Stimulated activated CD8-positive, alpha-beta memory T cell treated with anti-CD3 and anti-CD28 coated beads, Interleukin-2, amount 100 ng/mL, for 1 hour (primary cell): ENCODE results near the gene ATP13A2.

ENCODE experiments used
- DNase-seq, 2 donors: peaks; one replicate each; pipeline ENCODE4 v3.0.0-alpha.2; 2020; ENCODE audit warnings: low read depth in 2 of 2

The ATP13A2 gene

GRCh38 chr1:17031436-17031835, 19.7 kb upstream of the ATP13A2 start:
- no peak for DNase-seq

DNA sequence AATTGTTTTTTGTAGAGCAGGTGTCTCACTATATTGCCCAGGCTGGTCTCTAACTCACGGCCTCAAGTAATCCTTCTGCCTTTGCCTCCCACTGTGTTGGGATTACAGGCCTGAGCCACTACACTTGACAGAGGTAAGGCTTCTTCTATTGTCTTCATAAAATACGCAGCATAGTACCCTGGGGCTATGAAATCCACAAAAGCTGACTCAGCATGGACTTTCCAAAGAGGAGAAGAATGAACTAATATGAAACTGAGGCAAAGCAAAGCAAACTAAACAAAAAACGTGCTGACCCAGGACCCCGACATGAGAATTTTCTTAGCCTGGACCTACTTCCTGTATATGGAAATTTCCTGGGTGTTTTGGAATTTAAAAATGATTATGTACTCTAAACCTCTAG, 18.5 kb upstream of the ATP13A2 start:
- no peak for DNase-seq

GRCh38 chr1:17028662-17029188, 17.0 kb upstream of the ATP13A2 start:
- no peak for DNase-seq

DNA sequence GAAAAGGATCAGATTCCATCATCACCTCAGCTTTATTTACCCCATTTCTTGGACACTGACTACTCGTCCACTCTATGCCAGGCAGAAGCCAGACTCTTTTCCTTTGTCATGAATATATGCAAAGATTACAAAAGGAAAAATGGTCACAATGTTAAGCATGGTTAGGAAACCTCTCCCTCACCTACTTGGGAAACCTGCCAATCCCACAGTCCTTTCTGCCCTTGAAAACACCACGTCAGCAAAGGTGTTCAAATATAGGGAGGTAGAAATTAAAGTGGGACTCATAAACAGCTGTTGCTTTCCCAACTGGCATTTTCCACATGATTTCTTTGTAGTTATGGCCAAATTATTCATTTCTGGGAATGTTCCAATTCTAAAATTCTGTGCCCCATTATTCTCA, 16.2 kb upstream of the ATP13A2 start:
- DNase-seq: no peak

- DNase-seq: no peak
Observed at GRCh38 chr1:17027403-17027802, 15.7 kb upstream of the ATP13A2 start.

GRCh38 chr1:17024721-17025120, 13.0 kb upstream of the ATP13A2 start:
- DNase-seq: no peak

DNA sequence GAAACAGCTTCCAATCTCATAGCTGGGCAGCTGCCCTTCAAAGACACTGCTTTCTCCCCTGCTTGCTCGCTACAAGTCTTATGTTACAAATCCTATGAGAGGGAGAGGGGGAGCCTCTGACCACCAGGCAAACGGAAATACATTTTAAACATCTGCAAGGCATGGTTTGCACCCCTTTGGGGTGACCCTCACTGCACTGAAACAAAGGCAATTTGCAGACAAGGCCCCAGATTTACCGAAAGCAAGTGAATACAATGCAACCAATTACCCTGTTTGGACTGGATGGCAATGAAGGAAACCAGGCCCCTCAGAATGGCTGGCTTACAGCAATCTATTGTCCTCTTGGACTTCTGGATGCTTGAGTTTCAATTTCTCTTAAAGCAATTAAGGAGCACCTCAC, 11.8 kb upstream of the ATP13A2 start:
- DNase-seq: no peak

DNA sequence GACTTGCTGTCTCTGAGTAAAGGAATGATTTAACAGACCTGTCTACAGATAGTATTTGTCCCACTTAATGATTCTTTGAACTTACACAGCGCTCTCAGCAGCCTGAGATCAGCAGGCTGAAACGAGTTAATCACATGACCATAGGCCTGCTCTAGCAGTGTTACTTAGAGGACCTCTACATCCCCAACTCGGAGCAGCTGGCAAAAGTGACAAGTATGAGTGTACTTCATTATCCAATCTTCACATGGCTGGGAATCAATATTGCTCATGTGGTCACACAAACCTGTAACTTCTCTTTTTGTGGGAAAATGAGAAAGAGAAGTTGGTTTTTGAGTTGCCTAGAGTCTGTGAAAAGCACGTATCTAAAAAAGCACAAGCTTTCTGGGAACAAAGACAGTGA, 11.4 kb upstream of the ATP13A2 start:
- DNase-seq: no peak

DNA sequence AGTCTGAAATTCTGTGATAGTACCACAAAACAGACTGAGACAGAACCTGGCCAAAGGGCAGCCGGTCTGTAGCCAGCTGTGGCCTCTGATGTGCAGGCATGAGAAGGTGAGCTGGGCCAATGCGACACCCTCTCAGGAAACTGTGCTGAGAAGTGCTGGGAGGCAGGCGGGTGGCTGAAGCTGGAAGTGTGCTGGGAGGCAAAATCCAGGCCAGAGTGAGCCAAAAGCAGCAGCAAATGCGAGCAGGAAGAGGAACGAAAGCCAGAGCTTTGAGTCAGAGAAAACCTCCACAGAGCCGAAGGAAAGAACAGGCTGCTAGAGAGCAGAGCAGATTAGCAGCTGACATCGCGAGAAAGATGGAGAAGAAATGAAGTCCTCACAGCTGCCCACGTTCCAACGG, 10.2 kb upstream of the ATP13A2 start:
- no peak for DNase-seq

DNA sequence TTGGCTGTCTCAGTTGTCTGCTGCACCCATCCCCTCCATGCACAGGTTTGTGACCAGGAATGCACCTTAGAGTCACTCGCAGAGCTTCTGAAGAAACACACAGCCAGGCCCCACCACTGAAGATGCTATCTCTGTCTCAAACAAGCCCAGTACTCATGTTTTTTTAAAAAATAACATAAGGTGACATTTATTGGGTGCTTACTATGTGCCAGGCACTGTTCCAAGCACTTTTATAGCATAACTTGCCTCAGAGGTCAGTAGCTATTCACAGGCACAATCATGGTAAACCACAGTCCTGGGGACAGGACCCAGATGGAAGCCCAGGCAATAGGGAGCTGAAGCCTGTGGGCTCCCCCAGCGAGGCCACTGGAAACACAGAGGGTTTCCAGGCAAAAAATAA, 8.8 kb upstream of the ATP13A2 start:
- DNase-seq: no peak

DNA sequence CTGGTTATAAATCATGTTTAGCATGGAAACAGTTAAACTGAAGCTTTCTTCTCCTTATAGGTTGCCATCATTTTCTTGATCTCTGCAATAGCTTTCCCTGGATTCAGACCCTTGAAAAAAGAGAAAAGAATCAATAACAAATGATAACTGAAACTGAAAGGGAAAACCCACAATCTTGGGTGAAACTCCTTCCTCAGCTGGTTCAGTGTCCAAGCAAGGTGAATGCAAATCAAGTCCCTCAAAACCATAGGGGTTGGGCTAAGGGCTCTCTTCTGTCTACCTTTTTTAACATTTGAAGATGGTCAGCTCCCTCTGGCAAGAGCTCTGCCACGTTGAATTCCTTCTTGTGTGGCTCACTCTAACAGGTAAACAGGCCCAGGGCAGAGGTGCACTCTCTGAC, 7.1 kb upstream of the ATP13A2 start:
- no peak for DNase-seq

GRCh38 chr1:17017435-17017834, 5.7 kb upstream of the ATP13A2 start:
- no peak for DNase-seq

DNA sequence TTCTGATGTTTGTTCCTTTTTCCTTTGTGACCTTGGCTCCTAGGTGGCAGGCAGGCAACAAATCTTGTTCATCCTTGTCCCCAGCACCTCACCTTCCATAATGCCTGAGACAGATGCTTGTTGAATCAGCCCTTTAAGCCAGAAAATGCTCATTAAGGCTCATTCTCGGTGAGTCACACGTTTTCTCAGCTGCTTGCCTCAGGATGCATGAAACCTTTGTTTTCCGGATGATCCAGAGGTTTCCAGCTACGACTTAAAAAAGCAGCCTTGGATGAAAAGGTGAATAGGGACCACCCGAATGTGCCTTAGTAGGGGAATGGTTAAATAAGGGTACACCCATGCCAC, 4.6 kb upstream of the ATP13A2 start:
- no peak for DNase-seq

- no peak for DNase-seq
Observed at GRCh38 chr1:17014671-17015567, 3.2 kb upstream of the ATP13A2 start.

- DNase-seq: no peak
Observed at GRCh38 chr1:17013491-17014320, 2.0 kb upstream of the ATP13A2 start.

GRCh38 chr1:17012775-17013490, 1.2 kb upstream of the ATP13A2 start:
- DNase-seq: no peak

DNA sequence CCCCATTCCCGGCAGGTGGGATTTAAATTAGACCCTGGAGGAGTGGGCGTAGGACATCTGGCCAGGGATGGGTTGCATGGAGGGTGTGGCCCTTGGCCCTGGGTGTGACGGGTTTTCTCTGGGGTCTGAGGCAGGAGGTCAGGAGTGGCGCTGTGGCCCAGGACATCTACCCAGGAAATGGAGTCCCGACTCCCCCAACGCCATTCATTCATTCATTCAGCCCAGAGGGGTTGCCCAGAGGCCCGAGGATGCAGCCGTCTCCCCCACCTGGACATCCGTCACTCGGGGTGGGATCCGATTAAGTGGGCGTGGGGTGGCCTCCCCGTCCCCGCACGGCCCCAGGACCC, 663 bp downstream of the ATP13A2 start:
- no peak for DNase-seq

DNA sequence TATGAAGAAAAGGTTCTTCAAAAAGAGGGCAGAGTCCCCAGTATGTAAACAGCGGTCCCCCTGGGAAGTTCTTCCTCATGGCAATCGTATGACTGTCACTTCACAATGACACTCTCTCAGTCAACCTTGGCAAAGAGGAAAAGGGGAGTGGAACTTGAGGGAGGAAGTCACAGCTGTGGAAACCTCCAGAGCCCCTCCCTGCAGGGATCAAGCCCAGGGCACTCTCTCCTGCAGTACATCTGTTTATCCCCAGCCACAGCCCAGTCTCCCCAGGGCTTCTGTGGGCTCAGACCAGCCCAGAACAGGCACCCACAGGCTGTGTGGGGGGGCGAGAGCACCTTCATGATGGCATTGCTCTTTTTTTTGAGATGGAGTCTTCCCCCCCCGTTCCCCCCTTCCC, 2.0 kb downstream of the ATP13A2 start:
- DNase-seq: no peak

GRCh38 chr1:17008208-17008855, 3.4 kb downstream of the ATP13A2 start:
- DNase-seq: no peak

DNA sequence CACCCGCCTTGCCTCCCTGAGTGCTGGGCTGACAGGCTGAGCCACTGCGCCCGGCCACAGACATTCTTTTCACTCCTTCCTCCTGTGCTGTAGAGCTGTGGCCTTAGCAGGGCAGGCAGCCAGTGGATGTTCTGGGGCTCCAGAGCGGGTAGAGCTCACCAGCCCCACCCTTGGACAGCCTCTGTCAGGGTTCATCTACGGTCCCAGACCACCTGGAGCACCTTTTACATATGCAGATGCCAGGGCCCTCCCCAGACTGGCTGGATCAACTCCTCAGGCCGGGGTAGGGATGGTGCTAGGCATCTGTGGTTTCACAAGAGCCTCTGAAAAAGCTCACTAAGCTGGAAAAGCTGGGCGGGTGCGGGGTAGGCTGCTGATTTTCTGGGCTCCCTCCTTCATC, 4.6 kb downstream of the ATP13A2 start:
- DNase-seq: no peak

DNA sequence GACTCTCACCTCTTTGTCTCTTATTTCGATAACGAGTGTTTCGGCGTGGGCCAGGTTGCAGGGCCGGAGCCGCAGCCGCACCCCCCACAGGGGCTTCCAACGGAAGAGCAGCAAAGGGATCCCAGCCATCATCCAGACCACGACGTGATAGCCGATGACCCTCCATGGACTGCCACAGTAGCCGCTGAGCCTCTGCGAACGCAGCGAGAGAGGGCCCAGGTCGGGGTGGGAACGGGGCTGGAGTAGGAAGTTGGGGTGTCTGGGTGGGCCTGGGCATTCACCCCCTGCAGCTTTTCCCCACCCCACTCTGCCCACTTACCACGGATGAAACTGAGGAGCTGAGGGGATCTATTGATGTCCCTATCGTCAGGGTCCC, 6.4 kb downstream of the ATP13A2 start:
- DNase-seq: no peak
